B cell (primary cell): Measurements from ENCODE around the gene SS18L1. TPM values are rescaled to one million over a fixed set of nuclear protein-coding genes. Genes with fewer than 3 reads are reported as not detected.

ENCODE experiments used
- ATAC-seq: fragments of 200-7000 bp; cut with Tn5 transposase; one replicate; pipeline ENCODE4 v1.10.0; 2021; ENCODE audit warnings: low read depth, mild to moderate bottlenecking, moderate number of reproducible peaks, moderate library complexity
- CTCF ChIA-PET: fragments of 350-600 bp; sonication (Branson Sonifier 250); formaldehyde crosslinking; loops from one replicate; lab custom pipeline; 2021; ENCODE audit warnings: antibody characterized with exemption, inconsistent platforms; lab: Charles Lee
- POLR2A ChIA-PET: fragments of 350-600 bp; sonication (Branson Sonifier 250); formaldehyde crosslinking; loops from one replicate; lab custom pipeline; 2021; ENCODE audit warnings: antibody characterized with exemption; lab: Charles Lee
- DNase-seq: peaks from one replicate; pipeline ENCODE4 v3.0.0; 2013
- H2AFZ ChIP-seq: 2 replicates; pipeline ENCODE4 v1.6.1; 2012; ENCODE audit warnings: mild to moderate bottlenecking, low read depth, low read length; ENCODE audit not compliant: insufficient read depth, poor library complexity, severe bottlenecking
- H3K27ac ChIP-seq, 2 donors: 1 replicate in 1 of 2; 2 replicates in 1 of 2; pipeline ENCODE4 v1.5.1; 2012 to 2013; ENCODE audit warnings: low read length in 2 of 2, mild to moderate bottlenecking in 2 of 2, moderate library complexity in 1 of 2
- H3K27me3 ChIP-seq, 4 experiments: fragments of 200-600 bp in 1 of 4; sonication (generic) in 1 of 4; replicated peaks in 1 of 4; 1 replicate in 2 of 4; 2 replicates in 2 of 4; pipeline versions ENCODE4 v1.6.1 to v1.7.0; 2013 to 2016; ENCODE audit warnings: low read length in 3 of 4, mild to moderate bottlenecking in 2 of 4, mixed read lengths in 1 of 4, moderate library complexity in 1 of 4; ENCODE audit not compliant: insufficient read depth in 4 of 4, control insufficient read depth in 3 of 4; ENCODE audit errors: control extremely low read depth in 1 of 4
- H3K36me3 ChIP-seq, 2 experiments: replicated peaks in 1 of 2; 1 replicate in 1 of 2; 2 replicates in 1 of 2; pipeline versions ENCODE4 v1.6.1 to v1.7.1; 2013; ENCODE audit warnings: low read length in 1 of 2; ENCODE audit not compliant: insufficient read depth in 2 of 2, control insufficient read depth in 1 of 2; ENCODE audit errors: control extremely low read depth in 1 of 2, extremely low read depth in 1 of 2
- H3K4me1 ChIP-seq, 2 donors: fragments of 200-600 bp in 1 of 2; sonication (generic) in 1 of 2; 1 replicate in 1 of 2; 2 replicates in 1 of 2; pipeline versions ENCODE4 v1.5.1 to v1.6.1; 2013 to 2017; ENCODE audit warnings: low read length in 2 of 2; ENCODE audit not compliant: control insufficient read depth in 2 of 2, insufficient read depth in 2 of 2
- H3K4me2 ChIP-seq: replicated peaks from 2 replicates; pipeline ENCODE3; 2012; ENCODE audit warnings: mild to moderate bottlenecking, low read depth, low read length; ENCODE audit not compliant: poor library complexity, severe bottlenecking
- H3K4me3 ChIP-seq, 5 experiments: fragments of 200-600 bp in 1 of 5; sonication (generic) in 1 of 5; 1 replicate in 3 of 5; 2 replicates in 2 of 5; pipeline versions ENCODE4 v1.5.1 to v1.7.0; 2011 to 2016; ENCODE audit warnings: low read length in 4 of 5, mild to moderate bottlenecking in 4 of 5, low read depth in 2 of 5, control low read depth in 1 of 5, moderate library complexity in 1 of 5; ENCODE audit not compliant: insufficient read depth in 1 of 5; ENCODE audit errors: control extremely low read depth in 1 of 5, extremely low read depth in 1 of 5
- H3K79me2 ChIP-seq: fragments of 200-600 bp; sonication (generic); one replicate; pipeline ENCODE4 v1.6.0; 2016; ENCODE audit warnings: low read length; ENCODE audit not compliant: control insufficient read depth, insufficient read depth
- H3K9ac ChIP-seq: fragments of 200-600 bp; sonication (generic); 2 replicates; pipeline ENCODE4 v1.6.1; 2017; ENCODE audit warnings: mild to moderate bottlenecking, low read length, moderate library complexity
- H3K9me3 ChIP-seq, 3 donors: one replicate each; pipeline versions ENCODE4 v1.6.1 to v1.7.1; 2013; ENCODE audit warnings: low read length in 2 of 3; ENCODE audit not compliant: control insufficient read depth in 2 of 3, insufficient read depth in 1 of 3; ENCODE audit errors: control extremely low read depth in 1 of 3
- H4K20me1 ChIP-seq: 2 replicates; pipeline ENCODE4 v1.6.0; 2012; ENCODE audit warnings: mild to moderate bottlenecking, low read length; ENCODE audit not compliant: insufficient read depth, control insufficient read depth, poor library complexity, severe bottlenecking
- H3K27ac Mint-ChIP-seq: one replicate; pipeline ENCODE4 v1.8.0; 2021; ENCODE audit warnings: mixed read lengths
- H3K27me3 Mint-ChIP-seq: one replicate; pipeline ENCODE4 v1.8.0; 2021; ENCODE audit warnings: mixed read lengths
- H3K4me1 Mint-ChIP-seq: one replicate; pipeline ENCODE4 v1.8.0; 2021; ENCODE audit warnings: mixed read lengths
- H3K4me3 Mint-ChIP-seq: one replicate; pipeline ENCODE4 v1.8.0; 2021; ENCODE audit warnings: mixed read lengths
- H3K9me3 Mint-ChIP-seq: one replicate; pipeline ENCODE4 v1.8.0; 2022; ENCODE audit warnings: mixed read lengths; ENCODE audit not compliant: insufficient read depth
- CTCF ChIP-seq: fragments of 200-600 bp; IDR thresholded peaks from one replicate; pipeline ENCODE4 v1.8.0; 2022; ENCODE audit warnings: antibody characterized with exemption, mild to moderate bottlenecking
- EZH2 ChIP-seq: IDR thresholded peaks from 2 replicates; pipeline ENCODE4 v1.6.1; 2012; ENCODE audit warnings: borderline replicate concordance, low read depth, mild to moderate bottlenecking, moderate library complexity, low read length; ENCODE audit not compliant: insufficient read depth, poor library complexity, severe bottlenecking
- WGBS: methylation state at CpG from one replicate; pipeline ENCODE4 v1.1.5; 2013; ENCODE audit warnings: missing lambda C conversion rate; ENCODE audit not compliant: insufficient coverage; 5-methylcytosine and 5-hydroxymethylcytosine counted together
- intact Hi-C: fragments of 100-400 bp; cut with micrococcal nuclease; formaldehyde crosslinking; loops from one replicate; pipeline ENCODE4 v1.10.0; 2022
- polyA plus RNA-seq: library from polyadenylated mRNA; depleted of rRNA; stranded (reverse); fragments of >200 nt; gene quantifications from 2 replicates; pipeline ENCODE4 v1.2.3, GENCODE V29; 2012
- total RNA-seq, 2 donors: library from RNA; stranded (reverse); fragments of 120-200 nt in 1 of 2; gene quantifications; 1 replicate in 1 of 2; 2 replicates in 1 of 2; pipeline versions ENCODE4 v1.2.3 to v1.2.4, GENCODE V29; 2013 to 2022

Gene SS18L1
- total and polyA plus RNA-seq, 2 donors (not counting 1 experiment from before 2014, with no cell fraction given), result 15.4 to 20.7 TPM

GRCh38 chr20:62205618-62206387 is 62.2 kb downstream of the SS18L1 start:
- H3K4me3 ChIP-seq, result no peak overlapping the region
- Mint-ChIP-seq H3K4me1 (peaks cover 25% of the 10 kb centered on the region), H3K27me3 (peaks cover 4% of the 10 kb centered on the region), H3K27ac (no peak overlapping the region), H3K4me3 (no peak overlapping the region), H3K9me3 (no peaks in the 10 kb centered on the region)
- no peak overlapping the region for H3K27ac ChIP-seq
- H4K20me1 ChIP-seq, result peaks cover 5% of the 10 kb centered on the region
- CTCF ChIA-PET, result no interaction called here
- 96% methylated on average over 37 of the region's 38 CpGs for WGBS
- DNase-seq (no peak), ATAC-seq (no peak)
- intact Hi-C loops, result no loop called here
- POLR2A ChIA-PET, result no interaction called here
- no peaks in the 10 kb centered on the region for H3K36me3 ChIP-seq
- peaks cover 22 to 26% of the 10 kb centered on the region in 2 donors for H3K4me1 ChIP-seq
- H3K27me3 ChIP-seq, result peaks cover 0 to 14% (median 5%) of the 10 kb centered on the region in 4 experiments
- TF ChIP-seq CTCF, result no peak
- no peak for TF ChIP-seq EZH2
- no peak overlapping the region for H3K9ac ChIP-seq
- H3K79me2 ChIP-seq, result no peaks in the 10 kb centered on the region
- no peaks in the 10 kb centered on the region for H3K9me3 ChIP-seq
- H2AFZ ChIP-seq, result no peak overlapping the region
- no peak overlapping the region for H3K4me2 ChIP-seq

- intact Hi-C loops, result no loop called here
- Mint-ChIP-seq H3K4me1 (peaks cover 20% of the 10 kb centered on the region), H3K4me3 (no peak overlapping the region), H3K27ac (no peak overlapping the region), H3K27me3 (peaks cover 4% of the 10 kb centered on the region), H3K9me3 (no peaks in the 10 kb centered on the region)
- 92% methylated on average over 16 of the region's 17 CpGs for WGBS
- ChIA-PET CTCF (no interaction called here), POLR2A (no interaction called here)
- Histone ChIP-seq H3K27ac (no peak overlapping the region), H3K4me3 (no peak overlapping the region), H3K9ac (no peak overlapping the region), H3K79me2 (no peaks in the 10 kb centered on the region), H2AFZ (no peak overlapping the region), H3K27me3 (peaks cover 0 to 18% (median 8%) of the 10 kb centered on the region in 4 experiments), H3K36me3 (no peaks in the 10 kb centered on the region), H4K20me1 (peaks cover 5% of the 10 kb centered on the region), H3K4me1 (peaks cover 16 to 20% of the 10 kb centered on the region in 2 donors), H3K4me2 (no peak overlapping the region), H3K9me3 (no peaks in the 10 kb centered on the region)
- no peak for ATAC-seq
- no peak for TF ChIP-seq EZH2
- TF ChIP-seq CTCF, result no peak
- DNase-seq, result no peak
These were observed 62.8 kb downstream of the SS18L1 start for GRCh38 chr20:62206388-62206775.
